Small intestine (tissue), 7 donors: ENCODE measurements around the gene CMC2. TPM values are rescaled to one million over a fixed set of nuclear protein-coding genes. Genes with fewer than 3 reads are reported as not detected.

Experiments used
- DNase-seq, 2 donors: peaks; one replicate each; pipeline versions ENCODE4 v3.0.0 to v3.0.0-alpha.2; 2013
- FAIRE-seq: peaks from 2 replicates; lab custom pipeline; 2012; peaks lifted over from hg19 to GRCh38; lab: Jason Lieb, UNC
- H3K27ac ChIP-seq, 3 donors: one replicate each; pipeline ENCODE4 v1.5.1; 2013; ENCODE audit warnings: low read length in 2 of 3, mild to moderate bottlenecking in 2 of 3, control low read depth in 1 of 3, inconsistent platforms in 1 of 3, low read depth in 1 of 3, moderate library complexity in 1 of 3
- H3K27me3 ChIP-seq, 3 donors: one replicate each; pipeline ENCODE4 v1.6.1; 2013; ENCODE audit warnings: low read length in 3 of 3, inconsistent platforms in 1 of 3; ENCODE audit not compliant: control insufficient read depth in 3 of 3, insufficient read depth in 3 of 3
- H3K36me3 ChIP-seq, 3 donors: one replicate each; pipeline ENCODE4 v1.6.1; 2013; ENCODE audit warnings: low read length in 3 of 3, inconsistent platforms in 1 of 3, low read depth in 1 of 3, mild to moderate bottlenecking in 1 of 3, moderate library complexity in 1 of 3; ENCODE audit not compliant: control insufficient read depth in 3 of 3, insufficient read depth in 2 of 3
- H3K4me1 ChIP-seq, 3 donors: one replicate each; pipeline ENCODE4 v1.6.1; 2013; ENCODE audit warnings: low read length in 2 of 3, inconsistent platforms in 1 of 3, low read depth in 1 of 3, mild to moderate bottlenecking in 1 of 3, moderate library complexity in 1 of 3; ENCODE audit not compliant: control insufficient read depth in 3 of 3, insufficient read depth in 2 of 3
- H3K4me3 ChIP-seq, 3 donors: one replicate each; pipeline ENCODE4 v1.5.1; 2013; ENCODE audit warnings: low read length in 3 of 3, control low read depth in 1 of 3, inconsistent platforms in 1 of 3, low read depth in 1 of 3, mild to moderate bottlenecking in 1 of 3, moderate library complexity in 1 of 3
- H3K9me3 ChIP-seq, 2 donors: one replicate each; pipeline ENCODE4 v1.6.1; 2013; ENCODE audit warnings: low read depth in 1 of 2, low read length in 1 of 2; ENCODE audit not compliant: control insufficient read depth in 2 of 2, insufficient read depth in 1 of 2
- WGBS, 3 donors: extraction: QIAGEN DNeasy Blood & Tissue Kit; methylation state at CpG; one replicate each; pipeline ENCODE4 v1.1.7; 2013; 5-methylcytosine and 5-hydroxymethylcytosine counted together
- polyA plus RNA-seq, 4 donors: library from polyadenylated mRNA; stranded (reverse) in 3 of 4; unstranded in 1 of 4; fragments of 200-250 nt in 3 of 4; fragments of 120-200 nt in 1 of 4; gene quantifications; one replicate each; pipeline versions ENCODE4 v1.2.1 to v1.2.3, GENCODE V29; 2013
- donor health status: healthy with polysubstance abuse.
- donor health status: control.
- donor health status: control.
- donor health status: Bipolar disorder and iron deficiency.
- donor health status: healthy.

The CMC2 gene
- polyA plus RNA-seq, 4 donors, result 50.0 to 140 (median 125) TPM

DNA sequence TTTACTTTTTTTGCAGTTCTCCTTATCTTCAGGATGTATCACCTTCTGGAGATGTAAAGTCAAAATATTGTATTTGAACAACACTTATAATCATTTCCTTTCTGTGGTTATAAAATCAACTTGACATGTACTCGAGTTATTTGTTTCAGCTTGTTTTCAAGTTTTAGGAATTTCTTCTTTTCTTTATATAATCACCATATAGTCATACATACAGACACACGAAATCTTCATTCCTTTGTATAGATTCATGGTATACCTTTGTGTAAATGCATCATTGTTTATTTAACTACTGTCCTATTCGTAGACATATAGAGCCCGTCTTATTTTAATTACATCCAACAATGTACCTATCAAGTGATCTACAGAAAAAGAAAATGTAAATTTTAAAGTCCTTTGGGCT lies 40.1 kb downstream of the CMC2 start:
- H3K9me3 ChIP-seq, result no peaks in the 10 kb centered on the region
- peak; percentile 23 for FAIRE-seq
- peaks cover 0 to 3% (median 0%) of the 10 kb centered on the region in 3 donors for H3K4me1 ChIP-seq
- H3K27ac ChIP-seq, result no peak overlapping the region
- peaks cover 0 to 3% (median 0%) of the 10 kb centered on the region in 3 donors for H3K36me3 ChIP-seq
- H3K4me3 ChIP-seq, result no peak overlapping the region
- H3K27me3 ChIP-seq, result no peaks in the 10 kb centered on the region
- 75 to 89% (median 79%) methylated on average over 4 of the region's 4 CpGs for WGBS, 3 donors
- DNase-seq, result no peak

DNA sequence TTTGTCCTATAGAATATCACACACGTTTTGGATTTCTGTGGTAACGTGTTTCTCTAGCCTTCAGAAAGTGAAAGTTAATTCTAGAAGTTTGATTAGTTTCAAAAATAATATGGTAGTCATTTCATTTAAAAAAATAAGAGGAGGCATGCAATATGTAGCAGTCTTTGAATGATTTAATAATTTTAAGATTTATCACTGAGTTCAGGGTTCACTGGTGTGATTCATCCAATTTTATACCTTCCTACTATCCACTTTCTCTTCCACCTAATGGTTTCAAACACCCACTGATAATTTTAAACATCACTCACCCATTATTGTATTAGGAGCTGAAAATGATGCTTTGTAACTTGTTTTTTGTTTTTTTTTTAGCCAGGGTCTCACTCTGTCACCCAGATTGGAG lies 42.3 kb downstream of the CMC2 start:
- H3K4me1 ChIP-seq, result peaks cover 0 to 3% (median 0%) of the 10 kb centered on the region in 3 donors
- FAIRE-seq, result no peak

DNA sequence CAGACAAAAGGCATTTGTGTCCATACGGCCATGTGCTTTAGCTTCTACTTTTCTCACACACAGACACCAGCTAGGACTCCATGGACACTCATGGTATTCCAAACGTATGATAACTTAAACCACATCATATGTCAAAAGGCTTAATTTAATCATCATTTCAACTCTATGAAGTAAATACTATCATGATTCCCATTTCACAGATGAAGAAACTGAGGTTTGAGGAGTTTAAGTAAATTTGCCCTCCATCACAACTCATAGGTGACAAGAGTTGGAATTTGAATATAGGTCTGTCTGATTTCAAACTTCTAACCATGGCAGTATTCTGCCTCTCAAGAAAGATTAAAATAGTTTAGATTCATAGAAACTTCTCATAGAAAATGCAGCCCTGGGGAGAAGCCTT lies 43.8 kb downstream of the CMC2 start:
- WGBS, 3 donors, result 59 to 78% (median 63%) methylated on average over 2 of the region's 2 CpGs
- no peak for DNase-seq
- H3K4me1 ChIP-seq, result no peaks in the 10 kb centered on the region
- no peak overlapping the region for H3K27ac ChIP-seq
- no peaks in the 10 kb centered on the region for H3K36me3 ChIP-seq
- no peak overlapping the region for H3K4me3 ChIP-seq
- H3K27me3 ChIP-seq, result no peaks in the 10 kb centered on the region
- H3K9me3 ChIP-seq, result no peaks in the 10 kb centered on the region
- no peak for FAIRE-seq

More for the DNA sequence above, 42.3 kb downstream of the CMC2 start:
- Histone ChIP-seq H3K27ac (no peak overlapping the region), H3K27me3 (no peaks in the 10 kb centered on the region), H3K36me3 (peaks cover 0 to 3% (median 0%) of the 10 kb centered on the region in 3 donors), H3K9me3 (no peaks in the 10 kb centered on the region), H3K4me3 (no peak overlapping the region)
- WGBS, 3 donors, result 15 to 22% (median 19%) methylated on average over 2 of the region's 2 CpGs
- peak in 1 of 2 donors; percentile 8 for DNase-seq

DNA sequence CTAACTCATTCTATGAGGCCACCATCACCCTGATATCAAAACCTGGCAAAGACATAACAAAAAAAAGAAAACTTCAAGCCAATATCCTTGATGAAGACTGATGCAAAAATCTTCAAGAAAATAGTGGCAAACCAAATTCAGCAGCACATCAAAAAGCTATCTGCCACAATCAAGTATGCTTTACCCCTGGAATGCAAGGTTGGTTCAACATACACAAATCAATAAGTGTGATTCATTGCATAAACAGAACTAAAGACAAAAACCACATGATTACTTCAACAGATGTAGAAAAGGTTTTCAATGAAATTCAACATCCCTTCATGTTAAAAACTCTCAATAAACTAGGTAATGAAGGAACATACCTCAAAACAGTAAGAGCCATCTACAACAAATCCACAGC lies 48.4 kb downstream of the CMC2 start:
- DNase-seq, result no peak
- Histone ChIP-seq H3K36me3 (no peaks in the 10 kb centered on the region), H3K27ac (no peak overlapping the region), H3K4me1 (no peaks in the 10 kb centered on the region), H3K4me3 (no peak overlapping the region), H3K27me3 (no peaks in the 10 kb centered on the region), H3K9me3 (no peaks in the 10 kb centered on the region)
- no peak for FAIRE-seq

DNA sequence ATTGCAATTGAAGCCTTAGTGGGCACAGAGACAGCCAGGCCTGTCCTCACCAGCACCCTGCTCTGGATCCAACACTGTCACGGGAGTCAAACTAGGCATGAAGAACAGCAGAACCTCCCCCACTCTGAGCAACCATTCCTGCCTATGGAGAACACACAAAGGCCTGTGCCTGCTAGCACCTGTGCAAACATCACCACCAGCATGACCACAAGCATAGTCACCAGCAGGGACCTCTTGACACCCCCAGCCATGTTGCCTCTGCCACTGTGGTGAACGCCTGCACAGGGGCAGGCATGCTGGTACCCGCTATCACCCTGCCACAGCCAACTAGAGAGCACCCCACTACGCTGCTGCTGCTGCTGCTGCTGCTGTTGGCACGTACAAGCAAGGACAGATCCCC lies 51.7 kb downstream of the CMC2 start:
- FAIRE-seq (no peak), DNase-seq (no peak)
- WGBS, 3 donors, result 90 to 95% (median 92%) methylated on average over 5 of the region's 5 CpGs
- H3K4me3 ChIP-seq, result no peak overlapping the region
- no peaks in the 10 kb centered on the region for H3K36me3 ChIP-seq
- no peaks in the 10 kb centered on the region for H3K4me1 ChIP-seq
- H3K27me3 ChIP-seq, result no peaks in the 10 kb centered on the region
- H3K9me3 ChIP-seq, result peaks cover 0 to 8% of the 10 kb centered on the region in 2 donors
- H3K27ac ChIP-seq, result no peak overlapping the region

DNA sequence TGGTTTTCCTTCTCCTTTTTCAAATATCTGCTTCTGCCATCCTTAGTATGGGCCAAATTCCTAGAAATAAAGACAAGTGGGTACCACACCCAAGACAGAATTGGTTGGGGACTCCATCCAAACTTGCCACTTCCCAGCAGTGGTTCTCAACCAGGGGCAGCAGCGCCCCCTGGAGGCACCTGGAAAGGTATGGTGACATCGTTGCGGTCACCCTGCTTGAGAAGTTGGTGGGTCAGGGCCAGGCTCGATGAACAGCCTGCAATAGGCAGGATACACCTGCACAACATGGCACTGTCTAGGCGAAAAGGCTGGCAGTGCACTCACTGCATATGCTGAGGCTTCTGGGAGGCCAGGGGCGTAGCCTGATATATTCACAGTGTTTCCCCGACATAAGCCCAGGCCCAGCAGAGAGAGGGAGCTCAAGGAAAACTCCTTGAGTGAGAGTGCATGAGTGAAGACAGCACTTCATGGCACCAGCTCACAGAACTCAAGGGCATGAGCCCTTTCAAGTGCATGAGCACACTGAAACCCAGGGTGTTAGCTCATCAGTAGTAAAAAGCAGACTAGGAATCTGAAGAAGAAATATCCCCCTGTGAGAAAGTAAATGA lies 57.7 kb downstream of the CMC2 start:
- H3K9me3 ChIP-seq, result peaks cover 0 to 9% of the 10 kb centered on the region in 2 donors
- no peak for FAIRE-seq
- peaks cover 0 to 4% (median 2%) of the 10 kb centered on the region in 3 donors for H3K27me3 ChIP-seq
- H3K4me1 ChIP-seq, result no peaks in the 10 kb centered on the region
- no peaks in the 10 kb centered on the region for H3K36me3 ChIP-seq
- H3K27ac ChIP-seq, result no peak overlapping the region
- whole genome bisulfite sequencing, 3 donors, result 36 to 53% (median 52%) methylated on average over 7 of the region's 7 CpGs
- DNase-seq, result peak; percentile 51 to 62
- no peak overlapping the region for H3K4me3 ChIP-seq

DNA sequence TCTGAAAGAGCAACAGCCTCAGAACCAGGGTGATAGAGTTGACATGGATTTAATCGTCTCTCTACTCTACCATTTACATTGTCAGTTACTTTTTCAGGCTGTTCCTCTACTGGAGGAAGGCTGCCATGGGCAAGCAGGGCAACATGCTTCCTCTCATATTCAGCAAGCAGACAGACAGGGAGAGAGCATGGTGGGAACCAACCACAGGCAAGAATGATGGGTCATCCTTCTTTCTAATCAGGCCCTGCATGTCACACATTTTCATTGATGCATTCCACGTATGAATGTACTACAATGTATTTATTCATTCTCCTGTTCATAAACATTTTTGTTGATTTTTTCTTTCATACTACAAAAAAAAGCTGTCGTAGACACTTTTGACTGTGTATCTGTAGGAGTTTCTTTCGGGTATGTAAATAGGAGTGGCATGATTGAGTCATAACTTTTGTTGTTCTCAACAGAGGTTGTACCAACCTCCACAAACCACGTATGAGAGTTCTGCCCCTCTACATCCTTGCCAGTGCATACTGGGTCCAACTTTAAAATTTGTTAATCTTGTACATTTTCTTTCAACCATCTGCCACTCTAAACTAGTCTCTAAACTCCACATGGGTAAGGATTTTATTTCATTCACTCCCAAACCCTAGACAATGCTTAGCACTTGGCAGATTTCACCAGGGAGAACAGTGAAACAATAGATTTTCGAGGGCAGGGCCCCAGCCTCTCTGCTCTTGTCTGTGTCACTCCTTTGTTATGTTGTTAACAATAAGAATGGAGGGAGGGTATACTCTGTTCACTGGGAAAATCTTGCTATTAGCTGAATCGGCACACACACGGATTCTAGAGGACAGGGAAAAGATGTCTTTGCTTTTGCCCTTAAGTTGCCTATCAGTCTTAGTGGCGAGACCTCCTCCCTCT lies 58.7 kb downstream of the CMC2 start:
- no peak overlapping the region for H3K27ac ChIP-seq
- WGBS, 3 donors, result 69 to 75% (median 73%) methylated on average over 9 of the region's 9 CpGs
- DNase-seq (no peak), FAIRE-seq (no peak)
- H3K4me3 ChIP-seq, result no peak overlapping the region
- peaks cover 0 to 11% of the 10 kb centered on the region in 2 donors for H3K9me3 ChIP-seq
- peaks cover 0 to 4% (median 2%) of the 10 kb centered on the region in 3 donors for H3K27me3 ChIP-seq
- no peaks in the 10 kb centered on the region for H3K36me3 ChIP-seq
- H3K4me1 ChIP-seq, result no peaks in the 10 kb centered on the region

DNA sequence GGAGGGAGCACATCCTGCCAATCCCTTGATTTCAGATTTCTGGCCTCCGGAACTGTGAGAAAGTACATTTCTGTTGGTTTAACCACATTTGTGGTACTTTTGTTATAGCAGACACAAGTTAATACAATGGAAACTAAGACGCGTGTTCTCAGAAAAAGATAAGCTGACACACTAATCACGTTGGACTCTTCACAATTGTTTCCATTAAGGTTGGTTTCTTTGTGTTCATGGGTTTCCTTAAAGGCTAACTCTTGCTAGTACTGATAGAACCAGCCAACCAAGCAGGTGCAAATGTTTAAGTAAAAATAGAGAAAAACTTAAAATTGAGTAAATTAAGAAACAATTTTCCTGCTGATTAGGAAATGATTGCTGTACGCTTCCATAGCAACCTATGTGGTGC lies 59.4 kb downstream of the CMC2 start:
- no peaks in the 10 kb centered on the region for H3K4me1 ChIP-seq
- peaks cover 0 to 9% of the 10 kb centered on the region in 2 donors for H3K9me3 ChIP-seq
- DNase-seq (no peak), FAIRE-seq (no peak)
- H3K4me3 ChIP-seq, result no peak overlapping the region
- H3K27ac ChIP-seq, result no peak overlapping the region
- peaks cover 0 to 4% (median 2%) of the 10 kb centered on the region in 3 donors for H3K27me3 ChIP-seq
- H3K36me3 ChIP-seq, result no peaks in the 10 kb centered on the region
- 73 to 86% (median 79%) methylated on average over 5 of the region's 5 CpGs for WGBS, 3 donors
